Measurements from ENCODE around the gene CLIP3. TPM values are rescaled to one million over a fixed set of nuclear protein-coding genes. Genes with fewer than 3 reads are reported as not detected.
A peak's percentile ranks its signal among the peaks of the same experiment; 100 is the strongest.

The CLIP3 gene
- total and polyA plus RNA-seq, 9 of the 15 experiments (the other 6 are each of a cell fraction or from before 2014, with no cell fraction given), result 0.01 to 0.50 (median 0.15) TPM; not detected in 1

GRCh38 chr19:35995048-35995993 is 37.4 kb downstream of the CLIP3 start, which contains the start of gene SDHAF1 (continued):
- TF ChIP-seq JUND (IDR thresholded peaks at IDR 0.05; ENCODE audit: borderline replicate concordance, low read depth, low read length) (peak; percentile 54; the same call in 1 of the 2 replicates), JUND (tag; IDR thresholded peaks at IDR 0.05; ENCODE audit: borderline replicate concordance, low read depth, low read length) (no peak; the same call in 2 of the 3 replicates), PHF20 (IDR thresholded peaks at IDR 0.05; ENCODE audit: partially characterized antibody) (peak; percentile 69), RBM14 (IDR thresholded peaks at IDR 0.05; ENCODE audit: borderline replicate concordance, insufficient read depth, low read depth, low read length) (0 out of 2 replicates have a peak, but pooled peaks have one; percentile 84), PHB (CRISPR knock-in tag; IDR thresholded peaks at IDR 0.05) (no peak)

- H4K20me1 ChIP-seq (replicated peaks; ENCODE audit: control insufficient read depth, insufficient read depth, low read length), result peaks cover 4% of the 10 kb centered on the region; the same call in 1 of the 2 replicates
- TF ChIP-seq MAX (CRISPR knock-in tag; IDR thresholded peaks at IDR 0.05) (0 out of 2 replicates have a peak, but pooled peaks have one; percentile 14), NFIC (IDR thresholded peaks at IDR 0.05) (no peak), ZNF511 (CRISPR knock-in tag; IDR thresholded peaks at IDR 0.05) (no peak), COPS2 (conservative IDR thresholded peaks at IDR 0.05) (no peak), ZBTB33 (CRISPR knock-in tag; IDR thresholded peaks at IDR 0.05) (peak; percentile 60; the same call in 1 of the 2 replicates), HMGN3 (IDR thresholded peaks at IDR 0.05; ENCODE audit: borderline replicate concordance, extremely low read depth, insufficient read length, low read depth, low read length) (peak; percentile 6), RBM25 (IDR thresholded peaks at IDR 0.05; ENCODE audit: low read depth, low read length, severe bottlenecking) (no peak), ZNF512 (tag; IDR thresholded peaks at IDR 0.05) (no peak)
- ChIA-PET POLR2A (no interaction called here), CTCF (ENCODE audit: low intra/inter-chr PET ratio) (no interaction called here)
- in situ Hi-C loops (cut with MboI) (no loop called here), intact Hi-C loops (cut with micrococcal nuclease) (loop anchor here (10.0 kb wide), 1 partner anchor 121 kb away; the partner anchor contains the start of genes OVOL3, POLR2I and TBCB)
- peak overlapping the region in 1 of 2 experiments; percentile 28; a peak in 1 of 4 replicates for H3K9ac ChIP-seq (ENCODE audit: insufficient read depth in 1 of 2, low read depth in 2 of 2, low read length in 2 of 2)
- 98% methylated on average over 38 of the region's 49 CpGs for WGBS (ENCODE audit: insufficient coverage, low coverage, missing lambda C conversion rate)
- peaks cover 25% of the 10 kb centered on the region for H3K79me2 ChIP-seq (ENCODE audit: control insufficient read depth, insufficient read depth, low read length)
- H3K4me1 ChIP-seq (replicated peaks in 1 of 2; ENCODE audit: control insufficient read depth in 2 of 2, insufficient read depth in 2 of 2, low read length in 2 of 2), result peaks cover 9 to 29% of the 10 kb centered on the region in 2 experiments; a peak in 4 of 5 replicates
- H3K9me3 ChIP-seq (replicated peaks; ENCODE audit: control insufficient read depth, insufficient read depth, low read depth, low read length), result no peaks in the 10 kb centered on the region
- H3K27me3 ChIP-seq (ENCODE audit: control insufficient read depth in 2 of 2, insufficient read depth in 2 of 2, low read length in 2 of 2), result no peaks in the 10 kb centered on the region
- no peak overlapping the region for H3K27ac ChIP-seq (ENCODE audit: extremely low read depth, low read depth, low read length)
- no peak for DNase-seq (ENCODE audit: extremely low read depth in 1 of 4, low spot score in 3 of 4)
- BruUV-seq (replicated peaks), result no TSS peak
- no peak for FAIRE-seq
- no peak overlapping the region for H2AFZ ChIP-seq (ENCODE audit: low read depth, low read length)
- no peak overlapping the region for H3K4me2 ChIP-seq (ENCODE audit: insufficient read depth, low read length)
- H3K9me1 ChIP-seq (ENCODE audit: control insufficient read depth, insufficient read depth, low read length), result peaks cover 3% of the 10 kb centered on the region
- H3K36me3 ChIP-seq (ENCODE audit: control insufficient read depth, insufficient read depth, low read length), result peaks cover 12% of the 10 kb centered on the region; the same call in 1 of the 3 replicates
- ATAC-seq, result no peak
- no peak overlapping the region for H3K4me3 ChIP-seq
These were observed 38.6 kb downstream of the CLIP3 start for GRCh38 chr19:35993923-35994598.

Data from K562 (cell line).